ENCODE data around the gene COL11A1.

- TF ChIP-seq STAT6 (CRISPR knock-in tag; IDR thresholded peaks at IDR 0.05) (no peak), BRF1 (IDR thresholded peaks at IDR 0.05; ENCODE audit: borderline replicate concordance, extremely low read depth, insufficient read length) (no peak), CTCF (IDR thresholded peaks at IDR 0.05 in 2 of 3, conservative IDR thresholded peaks at IDR 0.05 in 1 of 3; ENCODE audit: insufficient read depth in 2 of 3, low read depth in 1 of 3, low read length in 3 of 3) (no peak), SMARCA4 (IDR thresholded peaks at IDR 0.05) (no peak), SMC3 (conservative IDR thresholded peaks at IDR 0.05; ENCODE audit: insufficient read depth, low read depth, low read length) (no peak), CHD1 (IDR thresholded peaks at IDR 0.05; ENCODE audit: low read length) (no peak), EZH2 (IDR thresholded peaks at IDR 0.05; ENCODE audit: borderline replicate concordance, low read depth, low read length) (no peak), RCOR1 (IDR thresholded peaks at IDR 0.05; ENCODE audit: borderline replicate concordance in 1 of 2, low read depth in 2 of 2, low read length in 2 of 2) (no peak), RFX5 (IDR thresholded peaks at IDR 0.05; ENCODE audit: low read depth, low read length) (no peak), CEBPZ (IDR thresholded peaks at IDR 0.05; ENCODE audit: borderline replicate concordance, low read depth, low read length) (no peak), RERE (CRISPR knock-in tag; IDR thresholded peaks at IDR 0.05; ENCODE audit: borderline replicate concordance) (no peak)
These were observed 255.2 kb downstream of the COL11A1 start for GRCh38 chr1:102853136-102853535.
